ENCODE results near the gene TMEM120A. TPM values are rescaled to one million over a fixed set of nuclear protein-coding genes. Genes with fewer than 3 reads are reported as not detected.

The TMEM120A gene
- total RNA-seq, 4 donors from 2014 or later, result 6.2 to 32.4 (median 29.0) TPM

- Histone ChIP-seq H3K4me1 (no peaks in the 10 kb centered on the region), H3K27ac (no peak overlapping the region), H3K27me3 (no peaks in the 10 kb centered on the region), H3K9me3 (no peaks in the 10 kb centered on the region), H3K4me3 (no peak overlapping the region), H3K36me3 (peaks cover 0 to 62% of the 10 kb centered on the region in 2 donors)
- TF ChIP-seq, protein P1, sequence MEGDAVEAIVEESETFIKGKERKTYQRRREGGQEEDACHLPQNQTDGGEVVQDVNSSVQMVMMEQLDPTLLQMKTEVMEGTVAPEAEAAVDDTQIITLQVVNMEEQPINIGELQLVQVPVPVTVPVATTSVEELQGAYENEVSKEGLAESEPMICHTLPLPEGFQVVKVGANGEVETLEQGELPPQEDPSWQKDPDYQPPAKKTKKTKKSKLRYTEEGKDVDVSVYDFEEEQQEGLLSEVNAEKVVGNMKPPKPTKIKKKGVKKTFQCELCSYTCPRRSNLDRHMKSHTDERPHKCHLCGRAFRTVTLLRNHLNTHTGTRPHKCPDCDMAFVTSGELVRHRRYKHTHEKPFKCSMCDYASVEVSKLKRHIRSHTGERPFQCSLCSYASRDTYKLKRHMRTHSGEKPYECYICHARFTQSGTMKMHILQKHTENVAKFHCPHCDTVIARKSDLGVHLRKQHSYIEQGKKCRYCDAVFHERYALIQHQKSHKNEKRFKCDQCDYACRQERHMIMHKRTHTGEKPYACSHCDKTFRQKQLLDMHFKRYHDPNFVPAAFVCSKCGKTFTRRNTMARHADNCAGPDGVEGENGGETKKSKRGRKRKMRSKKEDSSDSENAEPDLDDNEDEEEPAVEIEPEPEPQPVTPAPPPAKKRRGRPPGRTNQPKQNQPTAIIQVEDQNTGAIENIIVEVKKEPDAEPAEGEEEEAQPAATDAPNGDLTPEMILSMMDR (IDR thresholded peaks at IDR 0.05), result no peak
- TF ChIP-seq POLR2A (IDR thresholded peaks at IDR 0.05), result no peak
- no peak for TF ChIP-seq EP300 (IDR thresholded peaks at IDR 0.05)
- no peak for TF ChIP-seq POLR2AphosphoS5 (IDR thresholded peaks at IDR 0.05)
- ATAC-seq, result no peak
- 100% methylated on average over 1 to 2 of the region's 3 CpGs for WGBS, 2 donors (ENCODE audit: low coverage in 1 of 2)
Measured at GRCh38 chr7:76002822-76003221, 8.4 kb upstream of the TMEM120A start.

GRCh38 chr7:76002139-76002538, 7.7 kb upstream of the TMEM120A start:
- peaks cover 0 to 62% of the 10 kb centered on the region in 2 donors for H3K36me3 ChIP-seq
- no peaks in the 10 kb centered on the region for H3K4me1 ChIP-seq
- no peaks in the 10 kb centered on the region for H3K27me3 ChIP-seq
- no peak overlapping the region for H3K27ac ChIP-seq
- H3K9me3 ChIP-seq, result no peaks in the 10 kb centered on the region
- no peak overlapping the region for H3K4me3 ChIP-seq
- no peak for ATAC-seq
- no peak for TF ChIP-seq POLR2AphosphoS5 (IDR thresholded peaks at IDR 0.05)
- TF ChIP-seq, protein P1 (IDR thresholded peaks at IDR 0.05), result no peak
- TF ChIP-seq POLR2A (IDR thresholded peaks at IDR 0.05), result no peak
- TF ChIP-seq EP300 (IDR thresholded peaks at IDR 0.05), result no peak
- 100% methylated on average over 1 to 2 of the region's 6 CpGs for WGBS, 2 donors (ENCODE audit: low coverage in 1 of 2)

DNA sequence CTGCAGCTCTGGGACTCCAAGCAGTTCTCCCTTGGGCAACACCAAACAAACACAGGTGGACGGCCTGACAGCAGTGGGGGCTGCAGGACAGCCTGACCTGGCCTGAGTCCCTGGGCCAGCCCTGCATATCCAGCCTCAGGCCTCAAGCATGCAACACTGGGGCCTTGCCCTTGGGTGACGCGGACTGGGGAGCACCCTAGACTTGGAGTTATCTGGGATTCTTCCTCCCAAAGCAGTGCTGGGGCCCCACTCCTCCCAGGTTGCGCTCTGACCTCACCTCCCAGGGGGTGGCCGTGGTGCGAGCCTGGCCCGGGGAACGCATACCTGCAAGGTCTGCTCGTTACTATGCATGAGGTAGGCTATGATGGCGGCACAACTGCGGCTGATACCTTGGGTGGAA, 6.2 kb upstream of the TMEM120A start:
- Histone ChIP-seq H3K27me3 (no peaks in the 10 kb centered on the region), H3K4me3 (no peak overlapping the region), H3K36me3 (peaks cover 0 to 61% of the 10 kb centered on the region in 2 donors), H3K4me1 (no peaks in the 10 kb centered on the region), H3K27ac (no peak overlapping the region), H3K9me3 (no peaks in the 10 kb centered on the region)
- no peak for ATAC-seq
- TF ChIP-seq POLR2A (IDR thresholded peaks at IDR 0.05) (no peak), POLR2AphosphoS5 (IDR thresholded peaks at IDR 0.05) (no peak), EP300 (IDR thresholded peaks at IDR 0.05) (no peak)
- TF ChIP-seq, protein P1 (IDR thresholded peaks at IDR 0.05), result no peak
- WGBS, 2 donors (ENCODE audit: low coverage in 1 of 2), result no CpG with 5 or more reads among the region's 11 CpGs

- Histone ChIP-seq H3K9me3 (no peaks in the 10 kb centered on the region), H3K27me3 (no peaks in the 10 kb centered on the region), H3K4me1 (peaks cover 0 to 17% (median 4%) of the 10 kb centered on the region in 3 donors), H3K4me3 (no peak overlapping the region), H3K27ac (no peak overlapping the region), H3K36me3 (peaks cover 0 to 36% of the 10 kb centered on the region in 2 donors)
- 100% methylated on average over 1 of the region's 1 CpG for WGBS, 2 donors (ENCODE audit: low coverage in 1 of 2)
- TF ChIP-seq EP300 (IDR thresholded peaks at IDR 0.05), result no peak
- no peak for TF ChIP-seq POLR2AphosphoS5 (IDR thresholded peaks at IDR 0.05)
- TF ChIP-seq POLR2A (IDR thresholded peaks at IDR 0.05), result no peak
- TF ChIP-seq, protein P1 (IDR thresholded peaks at IDR 0.05), result no peak
- ATAC-seq, result no peak
Measured at GRCh38 chr7:75998038-75998437, 3.6 kb upstream of the TMEM120A start.

GRCh38 chr7:75996476-75996875, 2.1 kb upstream of the TMEM120A start:
- H3K9me3 ChIP-seq, result no peaks in the 10 kb centered on the region
- no peak for ATAC-seq
- H3K4me1 ChIP-seq, result peaks cover 0 to 32% (median 6%) of the 10 kb centered on the region in 3 donors
- H3K36me3 ChIP-seq, result peaks cover 0 to 31% of the 10 kb centered on the region in 2 donors
- H3K27me3 ChIP-seq, result no peaks in the 10 kb centered on the region
- TF ChIP-seq, protein P1 (IDR thresholded peaks at IDR 0.05), result no peak
- TF ChIP-seq POLR2A (IDR thresholded peaks at IDR 0.05) (no peak), POLR2AphosphoS5 (IDR thresholded peaks at IDR 0.05) (no peak), EP300 (IDR thresholded peaks at IDR 0.05) (no peak)
- H3K4me3 ChIP-seq, result no peak overlapping the region
- no peak overlapping the region for H3K27ac ChIP-seq
- 69% methylated on average over 2 of the region's 4 CpGs; no CpG with 5 or more reads in 1 of the 2 donors for WGBS, 2 donors (ENCODE audit: low coverage in 1 of 2)

All from gastroesophageal sphincter (tissue), 4 donors.